Prostate gland (tissue), 2 donors: Measurements from ENCODE around the gene SCGB1C2. TPM values are rescaled to one million over a fixed set of nuclear protein-coding genes. Genes with fewer than 3 reads are reported as not detected.

Experiments
- DNase-seq: peaks from one replicate; pipeline ENCODE4 v3.0.0-alpha.2; 2019; ENCODE audit warnings: low spot score
- H3K27ac ChIP-seq, 2 donors: fragments of 200-600 bp; sonication (generic); 2 replicates each; pipeline ENCODE4 v1.5.1; 2017 to 2019
- H3K27me3 ChIP-seq: fragments of 200-600 bp; sonication (generic); replicated peaks from 2 replicates; pipeline ENCODE4 v1.5.1; 2019; ENCODE audit not compliant: insufficient read depth
- H3K36me3 ChIP-seq, 2 donors: fragments of 200-600 bp; sonication (generic); 1 replicate in 1 of 2; 2 replicates in 1 of 2; pipeline versions ENCODE4 v1.5.1 to v1.8.1; 2017 to 2019
- H3K4me1 ChIP-seq: fragments of 200-600 bp; sonication (generic); replicated peaks from 2 replicates; pipeline ENCODE4 v1.5.1; 2019
- H3K4me3 ChIP-seq, 2 donors: fragments of 200-600 bp; sonication (generic); 2 replicates each; pipeline ENCODE4 v1.5.1; 2017 to 2019
- H3K9me3 ChIP-seq: fragments of 200-600 bp; sonication (generic); 2 replicates; pipeline ENCODE4 v1.5.1; 2017
- CTCF ChIP-seq, 4 experiments: fragments of 200-600 bp in 2 of 4; fragments of 450-650 bp in 2 of 4; sonication (generic) in 2 of 4; IDR thresholded peaks; 1 replicate in 3 of 4; 2 replicates in 1 of 4; pipeline ENCODE4 v1.5.1; 2016 to 2019; ENCODE audit warnings: antibody characterized with exemption in 4 of 4, mild to moderate bottlenecking in 2 of 4, moderate library complexity in 2 of 4
- POLR2A ChIP-seq: fragments of 450-650 bp; IDR thresholded peaks from one replicate; pipeline ENCODE4 v1.6.1; 2016; ENCODE audit warnings: antibody characterized with exemption, mild to moderate bottlenecking
- POLR2AphosphoS5 ChIP-seq: sonication (generic); formaldehyde crosslinking; IDR thresholded peaks from one replicate; pipeline ENCODE4 v1.6.1; 2017; ENCODE audit warnings: antibody characterized with exemption
- WGBS: methylation state at CpG from one replicate; pipeline ENCODE4 v1.1.5; 2018; 5-methylcytosine and 5-hydroxymethylcytosine counted together
- intact Hi-C: fragments of 100-400 bp; cut with DNase I; formaldehyde crosslinking; loops from one replicate; pipeline ENCODE4 v1.14.2; 2022
- total RNA-seq, 2 donors: library from RNA; depleted of rRNA; stranded (reverse); fragments of >200 nt; gene quantifications; one replicate each; pipeline ENCODE4 v1.1.0, GENCODE V29; 2016

SCGB1C2 gene
- total RNA-seq, 2 donors from 2014 or later, result not detected

GRCh38 chr17:161481-161880 is 24.1 kb downstream of the SCGB1C2 start:
- Histone ChIP-seq H3K4me1 (no peaks in the 10 kb centered on the region), H3K36me3 (no peaks in the 10 kb centered on the region), H3K9me3 (no peaks in the 10 kb centered on the region), H3K27ac (no peak overlapping the region), H3K4me3 (no peak overlapping the region), H3K27me3 (no peaks in the 10 kb centered on the region)
- TF ChIP-seq POLR2AphosphoS5, result no peak
- no peak for TF ChIP-seq CTCF (IDR thresholded peaks at IDR 0.05)
- no peak for TF ChIP-seq POLR2A
- DNase-seq, result no peak
- intact Hi-C loops, result no loop called here
- 94% methylated on average over 10 of the region's 10 CpGs for WGBS

GRCh38 chr17:162689-163088 is 25.3 kb downstream of the SCGB1C2 start:
- intact Hi-C loops, result no loop called here
- Histone ChIP-seq H3K4me3 (no peak overlapping the region), H3K27ac (no peak overlapping the region), H3K9me3 (no peaks in the 10 kb centered on the region), H3K4me1 (no peaks in the 10 kb centered on the region), H3K36me3 (no peaks in the 10 kb centered on the region), H3K27me3 (no peaks in the 10 kb centered on the region)
- no peak for TF ChIP-seq POLR2AphosphoS5
- no peak for TF ChIP-seq POLR2A
- TF ChIP-seq CTCF (IDR thresholded peaks at IDR 0.05), result no peak
- no peak for DNase-seq
- 74% methylated on average over 11 of the region's 11 CpGs for WGBS

DNA sequence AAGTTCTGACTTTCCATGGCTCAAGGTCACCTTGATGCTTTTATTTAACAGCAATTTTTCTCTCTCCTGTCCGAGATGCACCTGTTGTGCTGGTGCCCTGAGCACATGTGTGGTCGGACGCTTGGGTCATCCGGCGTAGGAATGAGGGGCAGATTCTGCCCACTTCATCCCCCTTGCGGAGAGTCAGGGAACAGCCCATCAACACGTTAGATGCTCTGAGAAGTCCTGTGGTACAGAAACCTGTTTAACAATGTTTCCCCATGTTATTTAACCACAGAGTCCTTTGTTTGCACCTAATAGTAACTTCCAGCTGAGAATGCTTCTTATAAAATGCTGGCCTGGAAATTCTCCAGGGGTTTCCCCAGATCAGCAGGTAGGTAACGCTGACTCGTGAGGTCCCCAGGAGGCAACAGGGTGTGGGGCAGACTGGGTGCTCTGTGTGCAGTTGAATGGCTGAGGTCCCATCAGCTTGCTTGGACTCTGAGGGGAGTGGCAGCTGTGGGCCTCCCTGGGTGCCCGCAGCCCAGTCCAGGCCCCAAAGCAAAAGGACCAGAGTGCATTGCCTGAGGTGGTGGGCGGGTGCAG is 26.2 kb downstream of the SCGB1C2 start:
- TF ChIP-seq POLR2A (no peak), CTCF (IDR thresholded peaks at IDR 0.05) (peak in 2 of 4 experiments; percentile 39 to 45)
- Histone ChIP-seq H3K4me1 (no peaks in the 10 kb centered on the region), H3K27ac (no peak overlapping the region), H3K4me3 (no peak overlapping the region), H3K27me3 (no peaks in the 10 kb centered on the region), H3K36me3 (no peaks in the 10 kb centered on the region), H3K9me3 (no peaks in the 10 kb centered on the region)
- DNase-seq, result no peak
- intact Hi-C loops, result no loop called here
- 54% methylated on average over 11 of the region's 11 CpGs for WGBS

GRCh38 chr17:164303-165235 is 27.2 kb downstream of the SCGB1C2 start:
- no peak for DNase-seq
- TF ChIP-seq POLR2A, result no peak
- peak in 3 of 4 experiments; percentile 44 to 54 (median 48) for TF ChIP-seq CTCF (IDR thresholded peaks at IDR 0.05)
- Histone ChIP-seq H3K27me3 (no peaks in the 10 kb centered on the region), H3K4me3 (no peak overlapping the region), H3K27ac (no peak overlapping the region), H3K9me3 (no peaks in the 10 kb centered on the region), H3K4me1 (no peaks in the 10 kb centered on the region), H3K36me3 (no peaks in the 10 kb centered on the region)
- 68% methylated on average over 16 of the region's 16 CpGs for WGBS
- intact Hi-C loops, result no loop called here
